Right lobe of liver (tissue), 4 donors: ENCODE measurements around the gene HOXD4.

Experiments used
- CTCF ChIP-seq, 4 donors: fragments of 200-600 bp in 3 of 4; fragments of 450-650 bp in 1 of 4; IDR thresholded peaks; one replicate each; pipeline versions ENCODE4 v1.5.1 to v1.8.0; 2016 to 2022; ENCODE audit warnings: antibody characterized with exemption in 4 of 4, mild to moderate bottlenecking in 2 of 4
- POLR2A ChIP-seq: fragments of 450-650 bp; IDR thresholded peaks from one replicate; pipeline ENCODE4 v1.6.1; 2017; ENCODE audit warnings: antibody characterized with exemption, mild to moderate bottlenecking
- donor health status: DM: no; HTN: no; CAD: no.
- donor health status: DM: no; HTN: no; CAD: no.
- donor health status: DM: no; HTN: yes; CAD: no.

DNA sequence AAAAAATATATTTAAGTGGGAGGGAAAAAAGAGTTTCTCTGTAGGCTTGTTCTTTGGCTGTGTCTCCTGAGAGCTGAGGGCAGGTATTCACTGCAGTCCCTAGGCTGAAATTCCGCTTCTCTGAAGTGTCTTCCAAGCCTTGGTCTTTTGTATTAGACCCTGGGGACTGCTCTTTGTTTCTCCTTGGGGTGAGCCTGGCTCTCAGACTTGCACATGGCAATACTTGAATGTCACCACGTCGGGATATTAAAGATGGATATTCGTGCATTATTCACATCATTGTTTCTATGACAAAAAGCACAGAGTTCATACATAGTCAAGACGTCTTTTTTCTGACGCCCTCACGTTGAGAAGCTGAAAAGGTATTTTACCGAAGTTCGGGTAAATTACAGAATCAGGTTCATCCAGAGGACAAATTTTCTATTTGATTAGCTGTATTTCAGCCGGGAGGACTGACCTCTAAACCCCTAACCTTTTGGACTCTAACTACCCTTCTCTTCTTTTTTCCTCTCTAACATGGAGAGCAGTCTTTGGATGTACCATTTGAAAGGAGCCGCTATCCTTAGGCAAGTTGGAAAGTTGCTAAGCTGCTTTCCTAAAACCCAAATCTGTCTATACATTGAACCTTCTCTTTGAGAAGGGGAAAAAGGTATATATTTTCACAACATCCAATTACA, 3.4 kb downstream of the HOXD4 start:
- TF ChIP-seq CTCF (IDR thresholded peaks at IDR 0.05) (no peak), POLR2A (no peak)
